ENCODE data around the gene SMYD5. TPM values are rescaled to one million over a fixed set of nuclear protein-coding genes. Genes with fewer than 3 reads are reported as not detected.

Gene SMYD5
- total RNA-seq, 6 experiments from 2014 or later: 5.3 to 12.2 (median 9.4) TPM

GRCh38 chr2:73239776-73240175 is 25.7 kb downstream of the SMYD5 start:
- H3K27me3 ChIP-seq: no peaks in the 10 kb centered on the region
- H3K9me3 ChIP-seq: no peaks in the 10 kb centered on the region
- H3K4me1 ChIP-seq: peaks cover 0 to 11% (median 3%) of the 10 kb centered on the region in 4 donors
- H3K36me3 ChIP-seq: peaks cover 0 to 53% (median 16%) of the 10 kb centered on the region in 4 donors
- no peak overlapping the region for H3K4me3 ChIP-seq
- intact Hi-C loops (cut with DNase I): no loop called here
- DNase-seq: no peak
- 21% methylated on average over 3 of the region's 3 CpGs for WGBS (ENCODE audit: insufficient coverage, low coverage, low lambda C conversion rate, missing lambda C conversion rate)
- no peak for TF ChIP-seq CTCF (IDR thresholded peaks at IDR 0.05)
- no peak for TF ChIP-seq POLR2A (IDR thresholded peaks at IDR 0.05)
- ATAC-seq: no peak
- no peak overlapping the region for H3K27ac ChIP-seq

DNA sequence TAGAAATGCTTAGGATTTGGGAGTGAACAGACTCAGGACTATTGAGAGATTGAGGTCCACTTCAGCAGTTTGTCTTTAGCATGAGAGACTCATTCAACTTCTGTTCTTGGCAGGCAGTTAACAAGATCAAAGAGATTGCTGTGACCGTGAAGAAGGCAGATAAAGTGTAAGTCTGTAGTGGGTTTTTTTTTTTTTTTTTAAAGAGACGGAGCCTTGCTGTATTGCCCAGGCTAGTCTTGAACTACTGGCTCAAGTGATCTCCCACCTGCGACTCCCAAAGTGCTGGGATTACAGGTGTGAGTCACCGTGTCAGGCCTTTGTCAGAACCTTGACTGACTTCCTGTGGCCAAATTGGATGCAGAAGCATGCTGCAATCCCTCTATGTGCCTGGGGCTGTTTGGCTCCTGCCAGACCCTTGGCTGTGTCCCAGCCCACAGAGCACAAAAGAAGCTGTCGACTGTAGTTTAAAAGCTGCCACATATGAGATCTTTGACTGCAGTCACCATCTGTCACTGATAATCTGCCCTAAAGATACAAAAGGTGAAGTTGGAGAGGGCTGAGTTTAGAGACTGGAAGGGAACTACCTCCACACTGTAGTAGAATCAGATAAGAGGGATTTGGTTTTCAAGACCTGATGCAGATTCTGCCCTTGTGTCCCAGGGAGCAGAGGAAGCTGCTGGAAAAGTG is 30.0 kb downstream of the SMYD5 start:
- 70% methylated on average over 5 of the region's 5 CpGs for WGBS (ENCODE audit: insufficient coverage, low coverage, low lambda C conversion rate, missing lambda C conversion rate)
- intact Hi-C loops (cut with DNase I): no loop called here
- no peak for ATAC-seq
- no peak for DNase-seq
- Histone ChIP-seq H3K9me3 (no peaks in the 10 kb centered on the region), H3K27me3 (no peaks in the 10 kb centered on the region), H3K4me3 (no peak overlapping the region), H3K4me1 (no peaks in the 10 kb centered on the region), H3K36me3 (peaks cover 10 to 96% (median 37%) of the 10 kb centered on the region in 4 donors), H3K27ac (no peak overlapping the region)
- no peak for TF ChIP-seq POLR2A (IDR thresholded peaks at IDR 0.05)

- no peak overlapping the region for H3K4me3 ChIP-seq
- TF ChIP-seq POLR2A (IDR thresholded peaks at IDR 0.05) (no peak), CTCF (IDR thresholded peaks at IDR 0.05) (no peak)
- DNase-seq (no peak), ATAC-seq (no peak)
- WGBS (ENCODE audit: insufficient coverage, low coverage, low lambda C conversion rate, missing lambda C conversion rate): 80% methylated on average over 1 of the region's 3 CpGs
- H3K27me3 ChIP-seq: no peaks in the 10 kb centered on the region
- intact Hi-C loops (cut with DNase I): no loop called here
- peaks cover 12 to 98% (median 40%) of the 10 kb centered on the region in 4 donors for H3K36me3 ChIP-seq
- no peak overlapping the region for H3K27ac ChIP-seq
- no peaks in the 10 kb centered on the region for H3K4me1 ChIP-seq
- no peaks in the 10 kb centered on the region for H3K9me3 ChIP-seq
These were observed 30.5 kb downstream of the SMYD5 start for GRCh38 chr2:73244580-73244979.

DNA sequence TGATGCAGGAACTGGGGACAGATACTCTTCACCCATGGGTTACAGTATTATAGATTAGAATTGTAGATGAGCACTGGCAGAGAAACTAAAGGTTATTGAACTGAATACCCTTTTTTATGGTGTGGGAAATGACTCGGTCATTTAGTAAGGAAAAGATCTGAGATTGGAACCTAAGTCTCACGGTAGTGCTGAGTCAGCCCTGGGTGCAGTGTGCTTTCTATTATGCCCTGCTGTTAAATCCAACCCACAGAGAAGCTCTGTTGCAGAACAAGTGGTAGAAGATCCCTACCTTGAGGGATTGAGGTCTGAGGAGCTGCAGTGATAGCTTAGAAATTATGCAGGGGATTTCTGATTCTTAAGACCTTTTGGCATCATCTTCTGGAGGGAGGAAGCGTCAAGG is 32.8 kb downstream of the SMYD5 start:
- DNase-seq (no peak), ATAC-seq (no peak)
- H3K36me3 ChIP-seq: peaks cover 15 to 99% (median 50%) of the 10 kb centered on the region in 4 donors
- no peaks in the 10 kb centered on the region for H3K27me3 ChIP-seq
- no peak for TF ChIP-seq POLR2A (IDR thresholded peaks at IDR 0.05)
- TF ChIP-seq CTCF (IDR thresholded peaks at IDR 0.05): no peak
- no peak overlapping the region for H3K27ac ChIP-seq
- H3K4me1 ChIP-seq: no peaks in the 10 kb centered on the region
- WGBS (ENCODE audit: insufficient coverage, low coverage, low lambda C conversion rate, missing lambda C conversion rate): 45% methylated on average over 2 of the region's 3 CpGs
- H3K4me3 ChIP-seq: no peak overlapping the region
- intact Hi-C loops (cut with DNase I): no loop called here
- no peaks in the 10 kb centered on the region for H3K9me3 ChIP-seq

DNA sequence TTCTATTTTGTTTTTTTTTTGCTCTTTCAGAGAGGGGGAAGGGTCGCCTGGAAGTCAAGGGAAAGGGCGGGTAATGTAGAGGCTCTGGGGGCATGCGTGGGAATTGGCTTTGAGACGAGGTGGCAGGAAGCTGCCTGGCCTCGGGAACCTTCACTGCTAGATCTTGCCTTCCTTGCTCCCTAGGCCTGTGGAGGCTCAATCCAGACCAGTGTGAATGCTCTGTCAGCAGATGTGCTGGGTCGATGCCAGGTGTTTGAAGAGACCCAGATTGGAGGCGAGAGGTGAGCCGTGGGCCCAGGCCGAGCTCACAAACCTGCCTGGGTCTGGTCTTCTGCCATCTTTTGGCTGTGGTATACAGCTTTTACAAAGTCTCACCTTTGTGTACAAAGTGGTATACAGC is 35.6 kb downstream of the SMYD5 start:
- Histone ChIP-seq H3K4me1 (no peaks in the 10 kb centered on the region), H3K27ac (no peak overlapping the region), H3K36me3 (peaks cover 8 to 90% (median 58%) of the 10 kb centered on the region in 4 donors), H3K9me3 (no peaks in the 10 kb centered on the region), H3K27me3 (no peaks in the 10 kb centered on the region), H3K4me3 (no peak overlapping the region)
- 84% methylated on average over 5 of the region's 9 CpGs for WGBS (ENCODE audit: insufficient coverage, low coverage, low lambda C conversion rate, missing lambda C conversion rate)
- no peak for TF ChIP-seq CTCF (IDR thresholded peaks at IDR 0.05)
- no peak for TF ChIP-seq POLR2A (IDR thresholded peaks at IDR 0.05)
- no peak for DNase-seq
- no peak for ATAC-seq
- intact Hi-C loops (cut with DNase I): no loop called here

All from right lobe of liver (tissue), 6 donors.